GM12873 (cell line): Measurements from ENCODE around the gene SH3TC2.

Source experiments
- CTCF ChIP-seq: IDR thresholded peaks from 2 replicates; pipeline ENCODE4 v1.5.1; 2012; ENCODE audit warnings: low read depth, mild to moderate bottlenecking, moderate library complexity, low read length, control low read depth; ENCODE audit not compliant: insufficient read depth; ENCODE audit errors: missing control alignments

SH3TC2 gene

GRCh38 chr5:149046196-149046829 lies 16.5 kb downstream of the SH3TC2 start:
- no peak for TF ChIP-seq CTCF

GRCh38 chr5:149045089-149045460 lies 17.8 kb downstream of the SH3TC2 start:
- no peak for TF ChIP-seq CTCF

GRCh38 chr5:149044453-149045088 lies 18.3 kb downstream of the SH3TC2 start:
- no peak for TF ChIP-seq CTCF

- TF ChIP-seq CTCF, result no peak
Observed at GRCh38 chr5:149043641-149044040, 19.2 kb downstream of the SH3TC2 start.

- no peak for TF ChIP-seq CTCF
Observed at GRCh38 chr5:149042865-149043264, 20.0 kb downstream of the SH3TC2 start.

- TF ChIP-seq CTCF, result no peak
Observed at GRCh38 chr5:149041242-149041641, 21.6 kb downstream of the SH3TC2 start.

GRCh38 chr5:149040421-149040820 lies 22.4 kb downstream of the SH3TC2 start:
- TF ChIP-seq CTCF, result no peak

- TF ChIP-seq CTCF, result no peak
Observed at GRCh38 chr5:149039506-149039905, 23.4 kb downstream of the SH3TC2 start.
